Left colon (tissue), 2 donors: ENCODE results near the gene MLF2. TPM values are rescaled to one million over a fixed set of nuclear protein-coding genes. Genes with fewer than 3 reads are reported as not detected.

Experiments
- ATAC-seq: fragments of 200-7000 bp; cut with Tn5 transposase; one replicate; pipeline ENCODE4 v1.9.1; 2020; ENCODE audit warnings: mild to moderate bottlenecking, moderate library complexity
- DNase-seq, 2 donors: peaks; one replicate each; pipeline ENCODE4 v3.0.0-alpha.2; 2020
- intact Hi-C, 2 donors: fragments of 100-400 bp; cut with DNase I in 1 of 2; cut with micrococcal nuclease in 1 of 2; formaldehyde crosslinking; loops; one replicate each; pipeline versions ENCODE4 v1.11.2 to v1.14.0; 2022; cut with DNase I, micrococcal nuclease
- total RNA-seq, 2 donors: library from RNA; stranded (reverse); fragmentation: NEBNext Ultra II Directional; extraction: Animal tissue kit (Norgen Biotek cat#: 25700); gene quantifications; one replicate each; pipeline ENCODE4 v1.2.1, GENCODE V29; 2021
- donor health status: DM: no; HTN: no; CAD: no.
- donor health status: DM: yes; HTN: yes; CAD: no.

Gene MLF2
- total RNA-seq, 2 donors from 2014 or later, result 167 to 180 TPM

- ATAC-seq (peak; percentile 50), DNase-seq (no peak)
- intact Hi-C loops, result loop anchor here in 1 of 2 donors (5.0 kb wide), 1 partner anchor 33 kb away; no protein-coding TSS in a partner anchor
These were observed 26.9 kb upstream of the MLF2 start for GRCh38 chr12:6779708-6780432.

DNA sequence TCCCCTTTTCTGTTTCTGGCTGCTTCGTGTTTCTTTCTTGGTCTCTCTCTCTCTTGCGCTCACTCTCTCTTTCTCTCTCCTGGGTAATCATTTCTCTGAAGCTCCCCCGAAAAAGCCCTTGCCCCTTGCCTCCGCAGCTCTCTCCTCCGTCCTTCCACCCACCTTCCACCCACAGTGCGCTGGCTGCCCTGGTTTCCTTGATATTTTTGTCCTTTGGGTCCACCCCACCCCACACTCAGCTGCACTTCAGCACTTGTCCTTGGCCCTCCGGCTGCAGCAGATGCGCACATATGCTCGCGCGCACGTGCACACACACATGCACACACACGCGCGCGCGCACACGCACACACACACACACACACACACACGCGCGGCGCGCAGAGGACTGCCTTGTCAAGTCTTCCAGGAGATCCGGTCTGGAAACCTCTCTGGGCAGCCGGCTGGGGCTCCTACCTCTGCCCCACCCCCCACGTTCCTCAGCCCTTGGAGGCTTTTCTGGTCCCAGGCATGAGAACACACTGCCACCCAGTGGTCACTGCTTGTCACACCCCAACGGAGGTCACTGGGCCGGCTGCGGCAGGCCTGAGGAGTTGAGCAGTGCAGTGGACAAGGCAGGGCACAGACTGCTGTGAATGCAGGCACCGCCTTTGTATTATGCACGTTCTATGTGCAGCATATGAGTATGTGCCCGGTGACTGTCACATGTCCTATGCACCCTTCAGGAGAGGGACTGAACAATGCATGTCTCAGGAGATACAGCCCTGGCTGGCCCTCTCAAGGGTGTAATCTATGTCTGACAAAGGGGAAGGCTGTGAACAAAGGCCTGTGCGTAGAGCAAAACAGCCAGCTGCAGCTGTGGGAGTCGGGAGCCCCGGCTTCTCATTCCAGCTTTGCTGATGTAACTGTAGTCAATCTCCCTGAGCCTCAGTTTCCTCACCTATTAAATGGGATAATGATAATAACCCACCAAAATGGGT is 25.9 kb upstream of the MLF2 start:
- ATAC-seq (peak; percentile 91), DNase-seq (peak; percentile 94 to 97)
- intact Hi-C loops, result no loop called here

- ATAC-seq (no peak), DNase-seq (peak in 1 of 2 donors; percentile 54)
- intact Hi-C loops, result no loop called here
These were observed 25.3 kb upstream of the MLF2 start for GRCh38 chr12:6778217-6778573.

DNA sequence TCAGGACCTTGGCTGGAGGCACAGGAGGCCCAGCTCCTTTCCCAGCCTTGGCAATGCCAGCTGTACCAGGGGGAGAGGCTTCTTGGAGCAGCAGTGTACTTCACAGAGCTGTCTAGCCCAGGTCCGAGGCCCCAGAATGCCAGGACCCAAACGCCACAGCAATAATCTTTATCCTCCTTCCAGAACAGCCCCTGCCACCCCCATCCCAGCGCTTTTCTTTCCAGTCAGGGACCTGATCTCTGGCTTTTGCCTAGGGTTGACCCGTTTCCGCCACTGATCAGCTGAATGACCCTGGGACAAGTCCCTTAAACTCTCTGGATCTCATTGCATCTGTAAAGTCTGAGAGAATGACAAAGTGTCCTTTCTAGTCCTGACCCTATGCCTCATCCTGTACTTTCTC is 24.4 kb upstream of the MLF2 start:
- DNase-seq (no peak), ATAC-seq (no peak)
- intact Hi-C loops, result no loop called here

DNA sequence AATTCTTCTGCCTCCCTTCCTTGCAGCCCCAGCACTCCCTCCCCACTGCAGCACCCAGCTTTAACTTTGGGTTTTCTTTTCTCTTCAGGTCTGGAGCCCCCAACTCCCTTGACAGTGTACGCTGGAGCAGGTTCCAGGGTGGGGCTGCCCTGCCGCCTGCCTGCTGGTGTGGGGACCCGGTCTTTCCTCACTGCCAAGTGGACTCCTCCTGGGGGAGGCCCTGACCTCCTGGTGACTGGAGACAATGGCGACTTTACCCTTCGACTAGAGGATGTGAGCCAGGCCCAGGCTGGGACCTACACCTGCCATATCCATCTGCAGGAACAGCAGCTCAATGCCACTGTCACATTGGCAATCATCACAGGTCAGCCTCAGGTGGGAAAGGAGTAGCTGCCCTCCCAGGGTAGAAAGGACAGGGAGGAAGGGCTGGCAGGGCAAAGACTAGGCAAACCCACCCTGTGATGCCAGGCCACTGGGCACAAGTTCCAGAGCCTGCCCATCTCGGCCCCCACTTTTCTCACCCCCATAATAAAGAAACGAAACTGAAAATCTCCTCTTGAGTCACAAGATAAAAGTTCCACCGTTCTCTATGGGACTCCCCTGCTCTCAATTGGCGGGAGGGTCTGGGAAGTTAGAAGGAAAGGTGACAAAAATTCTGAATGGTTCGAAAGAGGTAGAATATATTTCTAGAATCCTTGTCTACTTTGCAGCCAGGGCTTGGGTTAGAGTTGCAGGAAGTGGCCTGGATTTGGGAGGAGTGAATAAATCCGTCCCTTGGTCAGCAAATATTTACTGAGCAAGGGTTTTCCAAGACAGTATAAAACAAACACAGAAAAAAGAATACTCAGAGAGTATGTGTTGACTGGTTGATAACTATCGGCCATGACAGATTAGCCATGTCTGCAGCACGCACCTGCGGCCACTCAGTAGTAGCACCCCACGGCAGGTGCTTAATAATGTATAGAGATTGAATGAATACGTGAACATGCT is 22.5 kb upstream of the MLF2 start:
- intact Hi-C loops, result no loop called here
- ATAC-seq (peak; percentile 31), DNase-seq (no peak)

- intact Hi-C loops, result no loop called here
- ATAC-seq (no peak), DNase-seq (no peak)
These were observed 21.6 kb upstream of the MLF2 start for GRCh38 chr12:6774499-6775062.

GRCh38 chr12:6773590-6774351 is 20.8 kb upstream of the MLF2 start:
- ATAC-seq (peak; percentile 56), DNase-seq (no peak)
- intact Hi-C loops, result no loop called here

DNA sequence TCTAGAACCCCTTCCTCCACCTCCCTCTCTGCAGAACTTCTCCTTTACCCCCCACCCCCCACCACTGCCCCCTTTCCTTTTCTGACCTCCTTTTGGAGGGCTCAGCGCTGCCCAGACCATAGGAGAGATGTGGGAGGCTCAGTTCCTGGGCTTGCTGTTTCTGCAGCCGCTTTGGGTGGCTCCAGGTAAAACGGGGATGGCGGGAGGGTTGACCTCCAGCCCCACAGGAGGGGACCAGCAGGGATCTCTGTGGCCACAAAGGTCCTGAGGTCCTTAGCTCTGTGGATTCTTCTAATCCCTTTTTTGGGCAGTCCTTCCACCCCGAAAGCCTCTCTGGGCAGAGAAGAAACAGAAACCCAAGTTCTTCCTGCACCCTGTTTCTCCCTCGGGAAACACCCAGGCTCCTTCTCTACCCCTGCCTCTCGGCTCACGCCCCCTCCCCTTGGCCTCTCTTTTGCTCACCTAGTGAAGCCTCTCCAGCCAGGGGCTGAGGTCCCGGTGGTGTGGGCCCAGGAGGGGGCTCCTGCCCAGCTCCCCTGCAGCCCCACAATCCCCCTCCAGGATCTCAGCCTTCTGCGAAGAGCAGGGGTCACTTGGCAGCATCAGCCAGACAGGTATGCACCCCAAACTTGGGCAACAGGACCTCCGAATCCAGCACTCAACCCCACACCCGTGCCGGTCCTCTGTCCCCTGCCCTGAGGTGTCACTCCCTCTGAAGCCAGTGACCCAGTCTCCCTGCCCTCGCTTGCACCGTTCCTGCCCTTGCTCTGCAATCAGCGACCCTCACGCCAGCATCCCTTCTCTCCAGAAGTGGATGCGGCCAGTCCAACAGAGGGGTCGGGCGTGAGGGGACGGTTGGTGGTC is 20.0 kb upstream of the MLF2 start:
- intact Hi-C loops, result no loop called here
- DNase-seq (no peak), ATAC-seq (no peak)

DNA sequence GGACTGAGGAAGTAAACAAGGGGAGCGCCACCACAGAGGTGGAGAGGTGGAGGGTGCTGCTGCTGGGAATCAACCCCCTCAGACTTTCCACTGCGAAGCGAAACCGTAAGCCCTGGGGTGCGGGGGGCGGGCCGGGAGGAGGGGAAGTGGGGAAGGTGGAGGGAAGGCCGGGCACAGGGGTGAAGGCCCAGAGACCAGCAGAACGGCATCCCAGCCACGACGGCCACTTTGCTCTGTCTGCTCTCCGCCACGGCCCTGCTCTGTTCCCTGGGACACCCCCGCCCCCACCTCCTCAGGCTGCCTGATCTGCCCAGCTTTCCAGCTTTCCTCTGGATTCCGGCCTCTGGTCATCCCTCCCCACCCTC is 19.4 kb upstream of the MLF2 start, which contains the start of gene LAG3:
Gene LAG3 (plus strand): TSS at position 190 of the 365 bp plus-strand sequence. CDS start 333 bp downstream, outside the sequence.
- ATAC-seq (no peak), DNase-seq (no peak)
- intact Hi-C loops, result no loop called here

DNA sequence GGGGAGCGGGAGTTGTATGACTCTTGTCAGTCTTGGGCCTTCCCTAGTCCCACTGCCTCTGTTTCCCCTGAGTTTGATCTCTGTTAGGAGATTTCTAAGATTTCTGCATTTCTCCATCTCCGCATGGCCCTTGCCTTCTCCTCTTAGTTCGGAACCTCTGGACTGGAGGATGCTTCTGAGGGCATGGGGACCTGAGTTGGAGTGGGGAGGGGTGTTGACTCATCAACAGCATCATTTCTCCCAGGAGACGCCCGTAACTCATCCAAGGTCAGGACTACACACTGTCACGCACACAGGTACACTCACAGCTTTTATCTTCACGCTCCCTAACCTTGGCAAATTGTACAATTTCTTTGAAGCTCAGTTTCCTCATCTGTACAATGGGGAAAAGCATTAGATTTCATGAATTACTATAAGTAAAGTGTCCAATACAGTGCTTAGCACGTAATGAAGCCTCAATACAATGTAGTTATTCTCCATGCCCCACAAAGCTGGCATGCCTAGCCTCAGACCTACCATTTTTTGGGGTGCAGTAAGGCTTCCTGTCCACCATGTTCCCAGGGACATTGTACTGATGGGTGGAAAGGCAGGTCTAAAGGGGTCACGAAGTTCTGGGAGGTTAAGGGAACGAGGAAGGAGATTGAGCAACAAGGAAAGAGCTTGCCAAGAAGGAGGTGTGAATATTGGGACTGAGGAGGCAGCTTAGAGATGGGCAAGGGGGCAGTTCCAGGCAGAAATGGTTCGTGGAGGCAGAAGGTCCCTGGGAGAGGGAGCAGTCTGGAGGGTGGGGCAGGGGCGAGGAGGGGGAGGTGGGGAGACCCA is 18.8 kb upstream of the MLF2 start:
- intact Hi-C loops, result no loop called here
- DNase-seq (no peak), ATAC-seq (no peak)

GRCh38 chr12:6771091-6771495 is 18.2 kb upstream of the MLF2 start:
- intact Hi-C loops, result no loop called here
- DNase-seq (peak in 1 of 2 donors; percentile 58), ATAC-seq (no peak)

DNA sequence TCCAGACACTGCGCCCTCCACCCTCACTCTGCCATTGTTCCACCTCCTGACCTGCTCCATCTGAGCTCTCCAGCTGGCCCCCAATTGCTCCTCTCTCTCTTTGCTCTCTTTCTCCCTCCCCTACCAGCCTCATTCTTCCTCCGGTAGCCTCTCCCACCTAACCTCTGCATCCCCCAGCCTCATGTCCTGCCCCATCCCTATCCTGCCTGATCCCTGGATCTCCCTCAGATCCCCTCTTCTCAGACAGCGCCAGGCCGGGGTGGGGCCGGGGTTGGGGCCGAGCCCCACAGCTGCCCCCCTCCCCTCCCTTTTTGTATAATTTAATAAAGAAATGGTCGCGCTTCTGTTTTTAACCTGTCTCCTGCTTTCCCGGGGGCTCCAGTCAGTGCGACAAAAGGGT is 17.7 kb upstream of the MLF2 start:
- DNase-seq (no peak), ATAC-seq (no peak)
- intact Hi-C loops, result no loop called here

DNA sequence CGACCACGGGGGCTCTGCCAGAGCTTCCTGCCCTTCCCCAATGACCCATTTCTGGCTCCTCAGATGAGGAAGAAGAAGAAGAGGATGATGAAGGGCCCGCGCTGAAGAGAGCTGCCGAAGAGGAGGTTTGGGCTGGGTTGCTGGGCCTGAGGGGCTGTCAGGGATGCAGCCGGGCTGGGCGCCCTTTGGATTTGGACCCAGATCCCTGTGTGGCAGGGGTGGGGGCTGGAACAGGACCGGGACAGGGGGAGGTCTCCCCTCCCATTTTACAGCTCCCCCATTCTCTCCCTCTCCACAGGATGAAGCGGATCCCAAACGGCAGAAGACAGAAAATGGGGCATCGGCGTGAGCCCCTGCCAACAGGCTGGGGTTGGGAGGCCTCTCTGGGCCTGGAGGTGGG is 17.2 kb upstream of the MLF2 start:
- no peak for ATAC-seq
- DNase-seq, result no peak
- intact Hi-C loops, result no loop called here

- intact Hi-C loops, result no loop called here
- DNase-seq (no peak), ATAC-seq (no peak)
These were observed 16.7 kb upstream of the MLF2 start for GRCh38 chr12:6769666-6770065.

GRCh38 chr12:6768990-6769389 is 16.0 kb upstream of the MLF2 start:
- intact Hi-C loops, result no loop called here
- peak; percentile 69 to 70 for DNase-seq

DNA sequence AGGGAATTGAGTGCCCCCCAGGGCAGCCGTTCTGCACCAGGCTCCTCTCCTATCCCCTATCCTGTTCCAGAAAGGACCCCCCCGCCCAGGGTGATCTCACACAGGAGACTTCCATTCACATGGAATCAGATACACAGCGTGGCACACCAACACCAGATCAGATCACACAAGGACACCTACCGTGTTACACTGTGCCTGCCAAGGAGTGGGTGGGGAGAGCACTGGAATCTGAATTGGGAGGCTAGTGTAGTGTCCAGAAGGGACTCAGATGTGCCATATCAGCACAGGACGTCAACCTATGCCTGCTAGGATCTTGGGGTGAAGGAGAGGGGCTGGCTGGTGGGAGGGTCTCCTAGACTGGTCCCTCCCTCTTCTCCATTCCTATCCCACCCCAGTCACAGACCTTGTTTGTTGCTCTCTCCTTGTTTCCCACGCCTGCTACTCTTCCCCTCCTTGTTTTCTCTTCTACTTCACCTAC is 15.5 kb upstream of the MLF2 start:
- no peak for ATAC-seq
- no peak for DNase-seq
- intact Hi-C loops, result no loop called here

More at GRCh38 chr12:6768990-6769389, 16.0 kb upstream of the MLF2 start:
- ATAC-seq, result no peak
